DMS 273 (cell line): ENCODE data around the gene FAM180B.
"Not testable (repeated sequence)": the region's sequence is repeated elsewhere in the genome, so short reads cannot be mapped to it uniquely, and the experiment has no call there.

Experiments used
- DNase-seq: peaks from one replicate; lab custom pipeline; 2025; ENCODE audit not compliant: unreplicated experiment; lab: John Stamatoyannopoulos, UW

Gene FAM180B

DNA sequence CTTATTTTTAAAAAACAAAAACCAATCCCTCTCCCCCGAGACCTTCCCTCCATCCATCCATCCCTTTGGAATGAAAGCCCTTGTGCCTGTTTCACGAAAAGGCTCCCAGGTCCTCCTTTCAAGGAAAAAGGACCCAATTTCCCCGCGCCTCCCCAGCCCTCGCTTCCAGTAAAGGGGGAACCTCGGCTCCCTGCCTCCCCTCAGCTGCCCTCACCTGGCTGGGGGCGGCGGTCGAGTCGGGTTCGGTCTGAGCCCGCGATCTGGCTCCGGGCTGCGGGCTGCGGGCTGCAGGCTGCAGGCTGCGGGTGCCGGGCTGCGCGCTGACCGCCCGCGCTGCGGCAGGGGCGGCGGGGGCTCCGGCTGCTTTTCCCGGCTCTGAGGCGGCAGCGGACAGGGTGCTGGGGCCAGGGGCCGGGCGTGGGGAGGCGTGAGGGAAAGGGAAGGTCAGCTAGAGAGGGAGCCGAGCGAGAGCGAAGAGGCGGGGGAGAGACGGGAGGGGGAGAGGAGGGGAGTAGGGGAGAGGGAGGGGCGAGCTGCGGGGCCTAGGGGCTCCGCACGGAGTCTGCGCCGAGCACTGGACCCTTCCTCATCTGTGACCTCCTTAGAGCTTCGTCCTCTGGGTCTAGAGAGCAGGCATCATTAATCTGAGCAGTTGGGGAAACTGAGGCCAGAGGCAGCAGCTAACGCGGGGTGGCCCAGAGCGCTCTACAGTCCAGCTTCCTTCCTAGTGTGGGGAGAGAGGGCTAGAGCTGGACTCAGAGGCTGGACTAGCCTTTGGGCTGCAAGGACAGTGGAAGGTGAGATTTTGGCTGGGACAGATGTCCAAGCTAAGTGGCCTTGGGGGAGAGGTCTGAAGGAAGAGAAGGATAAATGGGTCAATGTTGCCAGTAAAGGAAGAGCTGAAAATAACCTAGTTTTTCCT is 7.7 kb downstream of the FAM180B start, which contains the start of gene C1QTNF4:
Gene C1QTNF4, minus strand, starts transcription at position 478 of the 922 bp plus-strand sequence. CDS start 3,601 bp downstream, outside the sequence.
- no peak for DNase-seq

- peak; percentile 10 for DNase-seq
Observed at GRCh38 chr11:47595029-47595428, 8.6 kb downstream of the FAM180B start.

DNA sequence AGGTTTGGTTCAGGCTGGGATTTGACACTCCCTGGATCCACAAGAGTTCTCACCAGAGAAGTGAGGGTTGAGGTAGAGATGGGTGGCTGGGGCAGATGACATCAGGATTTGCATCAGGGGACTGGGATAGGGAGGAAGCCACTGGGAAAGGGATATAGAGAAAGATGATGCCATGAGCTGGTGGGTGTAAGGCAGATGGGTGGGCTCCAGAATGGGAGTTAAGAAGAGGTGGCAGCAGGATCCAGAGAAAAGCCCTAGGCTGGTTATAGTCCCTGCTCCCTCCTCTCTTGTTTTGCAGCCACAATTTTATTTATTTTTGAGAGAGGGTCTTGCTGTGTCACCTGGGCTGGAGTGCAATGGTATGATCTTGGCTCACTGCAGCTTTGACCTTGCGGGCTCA is 9.5 kb downstream of the FAM180B start:
- no peak for DNase-seq

DNA sequence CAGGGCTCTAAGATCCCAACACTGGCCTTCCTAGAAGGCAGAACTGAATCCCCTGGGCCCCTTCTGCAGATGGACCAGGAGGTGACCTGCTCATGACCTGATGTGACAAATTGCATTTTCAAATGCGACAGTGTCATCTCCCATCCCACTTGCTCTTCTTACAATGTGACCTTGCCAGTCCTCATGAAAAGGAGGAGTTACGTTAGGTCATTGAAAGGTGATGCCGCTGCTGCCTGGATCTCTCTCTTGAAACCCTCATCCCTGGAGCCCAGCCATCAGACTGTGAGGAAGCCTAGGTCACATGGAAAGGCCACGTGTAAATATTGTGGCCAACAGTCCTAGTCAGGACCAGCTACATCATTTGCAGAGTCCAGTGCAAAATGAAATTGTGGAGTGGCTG is 13.4 kb downstream of the FAM180B start:
- peak; percentile 26 for DNase-seq

GRCh38 chr11:47603295-47603694 is 16.8 kb downstream of the FAM180B start:
- no peak for DNase-seq

DNA sequence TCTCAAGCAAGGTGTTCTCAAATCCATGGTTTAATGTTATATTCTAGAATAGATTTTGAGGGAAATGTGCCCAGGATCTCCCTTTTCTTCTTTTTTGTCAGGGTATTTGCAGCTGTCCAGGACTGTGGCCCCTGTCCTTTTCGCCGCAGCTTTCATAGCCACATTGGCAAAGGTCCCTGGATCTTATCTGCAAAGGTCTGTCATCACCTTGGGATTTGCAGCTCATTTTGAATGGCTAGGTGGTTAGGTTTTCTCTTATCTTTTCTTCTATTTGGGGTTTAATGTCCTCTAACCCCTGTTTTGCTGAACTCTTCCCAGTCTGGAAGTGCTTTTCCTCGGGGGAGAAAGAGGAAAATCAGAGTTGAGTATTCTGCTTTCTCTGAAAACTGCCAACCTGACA is 19.4 kb downstream of the FAM180B start:
- DNase-seq = no peak

DNA sequence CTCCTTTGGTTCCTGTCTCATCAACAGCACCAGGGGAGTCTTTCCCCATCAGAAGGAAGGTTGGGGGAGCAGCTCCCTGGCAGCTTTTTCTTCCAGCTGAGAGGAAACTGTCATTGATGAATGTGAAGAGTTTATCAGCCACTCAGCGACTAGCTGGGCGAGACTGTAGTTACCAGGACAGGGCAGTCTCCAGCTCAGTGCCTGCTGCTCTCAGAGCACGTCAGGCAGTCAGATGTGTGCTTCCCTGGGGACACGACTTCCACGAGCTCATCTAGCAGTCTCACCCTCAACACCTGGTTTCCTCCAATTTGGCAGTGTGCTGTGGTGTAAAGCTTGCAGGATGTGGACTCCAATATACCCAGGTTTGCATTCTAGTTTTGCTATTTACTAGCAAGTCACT is 20.3 kb downstream of the FAM180B start:
- DNase-seq = peak; percentile 54

DNA sequence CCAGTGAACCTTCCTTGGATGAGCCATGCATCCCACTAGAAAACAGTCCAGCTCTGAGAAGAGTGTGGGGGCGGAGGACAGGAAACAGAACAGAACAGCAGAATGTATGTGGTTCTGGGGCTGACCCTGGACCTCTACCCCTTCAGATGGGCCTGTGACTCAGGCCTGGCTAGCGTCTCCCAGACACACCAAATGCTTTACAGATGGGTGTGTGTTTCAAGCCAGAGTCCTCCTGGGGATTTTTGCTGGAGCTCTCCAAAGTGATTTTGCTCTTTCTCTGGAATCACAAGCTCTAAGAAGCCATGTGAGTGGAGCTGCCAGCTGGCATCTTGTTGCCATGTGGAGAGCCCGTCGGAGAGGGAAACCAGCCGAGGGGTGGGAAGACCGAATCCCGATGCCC is 20.9 kb downstream of the FAM180B start:
- peak; percentile 54 for DNase-seq

DNA sequence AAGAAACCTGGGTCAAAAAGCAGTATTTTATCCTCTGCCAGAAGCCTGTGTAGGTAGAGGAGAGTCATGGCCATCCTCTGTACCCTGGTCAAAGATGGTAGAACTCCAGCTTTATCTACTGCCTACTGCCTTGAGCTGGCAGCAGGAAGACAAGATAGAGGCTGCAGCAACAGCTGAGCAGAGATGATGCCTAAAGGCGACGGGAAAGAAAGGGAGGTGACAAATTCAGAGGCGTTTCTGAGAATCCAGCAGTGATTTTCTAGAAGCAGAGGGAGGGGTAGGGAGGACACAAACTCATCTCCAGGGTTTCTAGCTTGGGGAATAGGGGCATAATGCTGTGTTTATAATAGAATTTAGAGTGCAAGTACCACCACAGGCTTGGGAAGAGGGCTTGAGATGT is 23.2 kb downstream of the FAM180B start:
- no peak for DNase-seq

- no peak for DNase-seq
Observed at GRCh38 chr11:47611348-47611794, 24.9 kb downstream of the FAM180B start.

GRCh38 chr11:47615249-47615648 is 28.8 kb downstream of the FAM180B start:
- no peak for DNase-seq

- DNase-seq = peak; percentile 62
Observed at GRCh38 chr11:47616726-47617416, 30.4 kb downstream of the FAM180B start.

DNA sequence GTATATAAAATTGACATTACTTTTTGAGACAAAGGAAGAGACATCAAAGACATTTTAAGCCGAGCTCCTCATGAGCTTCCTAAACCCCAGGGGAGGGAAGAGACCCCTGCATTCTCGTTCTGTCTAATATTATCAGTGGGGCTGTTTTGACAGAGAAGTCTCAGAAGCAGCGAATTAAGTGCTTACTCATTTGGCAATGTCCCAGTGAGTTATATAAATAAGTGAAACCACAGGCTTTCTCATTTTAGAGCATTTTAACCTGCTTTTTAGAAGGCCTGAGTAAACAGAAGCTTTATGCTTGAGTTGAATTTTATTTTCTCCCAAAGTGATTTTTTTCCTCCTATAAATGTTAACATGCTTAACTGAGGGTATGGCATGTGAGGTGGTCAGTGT is 30.9 kb downstream of the FAM180B start:
- no peak for DNase-seq

- no peak for DNase-seq
Observed at GRCh38 chr11:47620836-47621378, 34.4 kb downstream of the FAM180B start.

- no peak for DNase-seq
Observed at GRCh38 chr11:47626234-47626633, 39.8 kb downstream of the FAM180B start.

DNA sequence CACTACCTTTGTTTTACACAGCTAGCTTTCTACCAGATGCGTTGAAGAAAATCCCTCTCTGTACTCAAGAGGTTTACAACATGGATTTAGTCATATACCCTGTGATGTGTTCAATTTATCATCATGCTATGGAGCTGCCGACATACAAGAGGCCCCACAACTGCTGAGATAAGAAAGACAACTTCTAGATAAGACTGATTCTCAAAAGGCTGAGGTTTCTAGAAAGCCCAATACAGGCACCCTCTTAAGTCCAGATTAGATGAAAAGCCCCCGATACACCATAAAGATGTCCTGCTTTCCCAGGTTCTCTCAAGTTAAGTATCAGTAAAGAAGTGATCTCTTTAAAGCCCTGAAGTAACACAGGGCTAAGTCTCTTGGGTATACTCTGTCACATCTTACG is 41.5 kb downstream of the FAM180B start:
- no peak for DNase-seq

DNA sequence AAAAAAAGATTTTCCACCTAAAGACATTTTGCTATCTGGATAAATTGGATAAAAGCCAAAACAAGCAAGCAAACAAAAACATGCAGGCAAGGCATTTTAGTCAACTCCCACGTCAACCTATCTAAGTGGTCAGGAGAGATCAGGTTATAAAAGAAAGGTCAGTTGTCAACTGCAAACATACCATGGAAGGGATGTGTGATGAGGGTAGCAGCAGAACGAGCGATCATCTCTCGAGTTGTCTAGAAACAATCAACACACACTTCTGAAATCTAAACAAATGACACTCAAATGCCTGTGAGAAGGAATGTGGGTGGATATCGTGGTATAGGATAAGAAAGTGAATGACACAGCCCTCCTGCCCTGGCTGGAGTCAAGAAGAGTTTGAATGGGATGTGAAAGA is 45.0 kb downstream of the FAM180B start:
- DNase-seq = no peak

DNA sequence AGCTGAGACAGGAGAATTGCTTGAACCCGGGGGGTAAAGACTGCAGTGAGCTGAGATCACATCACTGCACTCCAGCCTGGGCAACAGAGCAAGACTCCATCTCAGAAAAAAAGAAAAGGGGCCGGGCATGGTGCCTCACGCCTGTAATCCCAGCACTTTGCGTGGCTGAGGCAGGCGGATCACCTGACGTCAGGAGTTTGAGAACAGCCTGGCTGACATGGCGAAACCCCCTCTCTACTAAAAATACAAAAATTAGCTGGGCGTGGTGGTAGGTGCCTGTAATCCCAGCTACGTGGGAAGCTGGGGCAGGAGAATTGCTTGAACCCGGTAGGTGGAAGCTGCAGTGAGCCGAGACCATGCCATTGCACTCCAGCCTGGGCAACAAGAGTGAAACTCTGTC is 49.9 kb downstream of the FAM180B start:
- DNase-seq = not testable (repeated sequence)
